ENCODE data around the gene LTBP2.

The LTBP2 gene

GRCh38 chr14:74611650-74612349 lies at the start of gene LTBP2:
LTBP2 (minus strand) TSS chr14:74612237; CDS start chr14:74611944, 293 bp downstream.
- no peak for TF ChIP-seq CTCF (IDR thresholded peaks at IDR 0.05; ENCODE audit: borderline replicate concordance, insufficient read depth, low read depth, low read length)
- peak within 1 kb of the TSS; percentile 62 for H3K4me3 ChIP-seq (ENCODE audit: low read depth, low read length)

- TF ChIP-seq CTCF (IDR thresholded peaks at IDR 0.05; ENCODE audit: borderline replicate concordance, insufficient read depth, low read depth, low read length) = no peak
- no peak overlapping the region for H3K4me3 ChIP-seq (ENCODE audit: low read depth, low read length)
Measured at GRCh38 chr14:74660863-74661262, 48.8 kb upstream of the LTBP2 start.

GRCh38 chr14:74660167-74660566 lies 48.1 kb upstream of the LTBP2 start:
- TF ChIP-seq CTCF (IDR thresholded peaks at IDR 0.05; ENCODE audit: borderline replicate concordance, insufficient read depth, low read depth, low read length) = no peak
- H3K4me3 ChIP-seq (ENCODE audit: low read depth, low read length) = no peak overlapping the region

GRCh38 chr14:74658535-74659131 lies 46.6 kb upstream of the LTBP2 start:
- TF ChIP-seq CTCF (IDR thresholded peaks at IDR 0.05; ENCODE audit: borderline replicate concordance, insufficient read depth, low read depth, low read length) = no peak
- no peak overlapping the region for H3K4me3 ChIP-seq (ENCODE audit: low read depth, low read length)

GRCh38 chr14:74656964-74657363 lies 44.9 kb upstream of the LTBP2 start:
- H3K4me3 ChIP-seq (ENCODE audit: low read depth, low read length) = no peak overlapping the region
- TF ChIP-seq CTCF (IDR thresholded peaks at IDR 0.05; ENCODE audit: borderline replicate concordance, insufficient read depth, low read depth, low read length) = no peak

GRCh38 chr14:74655599-74656395 lies 43.8 kb upstream of the LTBP2 start:
- TF ChIP-seq CTCF (IDR thresholded peaks at IDR 0.05; ENCODE audit: borderline replicate concordance, insufficient read depth, low read depth, low read length) = no peak
- H3K4me3 ChIP-seq (ENCODE audit: low read depth, low read length) = no peak overlapping the region
